ENCODE measurements around the gene PCYOX1L.

PCYOX1L gene

GRCh38 chr5:149323621-149324205 lies 34.1 kb upstream of the PCYOX1L start:
- DNase-seq (ENCODE audit: low read depth), result peak; percentile 85
- H3K4me3 ChIP-seq (replicated peaks; ENCODE audit: low read depth, low read length), result no peak overlapping the region
- TF ChIP-seq CTCF (IDR thresholded peaks at IDR 0.05; ENCODE audit: low read length, missing control alignments), result no peak

GRCh38 chr5:149324641-149325040 lies 33.2 kb upstream of the PCYOX1L start:
- DNase-seq (ENCODE audit: low read depth), result peak; percentile 20
- no peak for TF ChIP-seq CTCF (IDR thresholded peaks at IDR 0.05; ENCODE audit: low read length, missing control alignments)
- no peak overlapping the region for H3K4me3 ChIP-seq (replicated peaks; ENCODE audit: low read depth, low read length)

GRCh38 chr5:149325166-149325735 lies 32.6 kb upstream of the PCYOX1L start:
- DNase-seq (ENCODE audit: low read depth), result peak; percentile 52
- H3K4me3 ChIP-seq (replicated peaks; ENCODE audit: low read depth, low read length), result no peak overlapping the region
- no peak for TF ChIP-seq CTCF (IDR thresholded peaks at IDR 0.05; ENCODE audit: low read length, missing control alignments)

GRCh38 chr5:149325894-149326293 lies 32.0 kb upstream of the PCYOX1L start:
- peak; percentile 66 for DNase-seq (ENCODE audit: low read depth)
- no peak for TF ChIP-seq CTCF (IDR thresholded peaks at IDR 0.05; ENCODE audit: low read length, missing control alignments)
- H3K4me3 ChIP-seq (replicated peaks; ENCODE audit: low read depth, low read length), result no peak overlapping the region

GRCh38 chr5:149326611-149327010 lies 31.2 kb upstream of the PCYOX1L start:
- TF ChIP-seq CTCF (IDR thresholded peaks at IDR 0.05; ENCODE audit: low read length, missing control alignments), result no peak
- H3K4me3 ChIP-seq (replicated peaks; ENCODE audit: low read depth, low read length), result no peak overlapping the region
- DNase-seq (ENCODE audit: low read depth), result no peak

GRCh38 chr5:149328177-149328576 lies 29.7 kb upstream of the PCYOX1L start:
- TF ChIP-seq CTCF (IDR thresholded peaks at IDR 0.05; ENCODE audit: low read length, missing control alignments), result no peak
- no peak for DNase-seq (ENCODE audit: low read depth)
- no peak overlapping the region for H3K4me3 ChIP-seq (replicated peaks; ENCODE audit: low read depth, low read length)
